ENCODE measurements around the gene STH.
"Not testable (repeated sequence)": the region's sequence is repeated elsewhere in the genome, so short reads cannot be mapped to it uniquely, and the experiment has no call there.

STH gene

GRCh38 chr17:45998987-45999899, at the start of gene STH:
STH (plus strand) TSS chr17:45999250; CDS start chr17:45999280, 30 bp downstream.
- DNase-seq (ENCODE audit: low spot score): no peak

GRCh38 chr17:45949755-45950320, 49.2 kb upstream of the STH start:
- no peak for DNase-seq (ENCODE audit: low spot score)

- DNase-seq (ENCODE audit: low spot score): no peak
These were observed 48.2 kb upstream of the STH start for GRCh38 chr17:45950888-45951287.

GRCh38 chr17:45951403-45951802, 47.6 kb upstream of the STH start:
- no peak for DNase-seq (ENCODE audit: low spot score)

GRCh38 chr17:45951941-45952340, 47.1 kb upstream of the STH start:
- no peak for DNase-seq (ENCODE audit: low spot score)

- no peak for DNase-seq (ENCODE audit: low spot score)
These were observed 46.2 kb upstream of the STH start for GRCh38 chr17:45952814-45953320.

- no peak for DNase-seq (ENCODE audit: low spot score)
These were observed 45.5 kb upstream of the STH start for GRCh38 chr17:45953561-45953960.

- no peak for DNase-seq (ENCODE audit: low spot score)
These were observed 44.1 kb upstream of the STH start for GRCh38 chr17:45954914-45955313.

GRCh38 chr17:45955326-45955725, 43.7 kb upstream of the STH start:
- DNase-seq (ENCODE audit: low spot score): no peak

GRCh38 chr17:45956090-45956489, 43.0 kb upstream of the STH start:
- no peak for DNase-seq (ENCODE audit: low spot score)

- DNase-seq (ENCODE audit: low spot score): not testable (repeated sequence)
These were observed 42.3 kb upstream of the STH start for GRCh38 chr17:45956746-45957145.

- no peak for DNase-seq (ENCODE audit: low spot score)
These were observed 40.7 kb upstream of the STH start for GRCh38 chr17:45958307-45958706.

GRCh38 chr17:45958994-45959665, 39.9 kb upstream of the STH start:
- no peak for DNase-seq (ENCODE audit: low spot score)

GRCh38 chr17:45960311-45960710, 38.7 kb upstream of the STH start:
- no peak for DNase-seq (ENCODE audit: low spot score)

GRCh38 chr17:45961206-45961605, 37.8 kb upstream of the STH start:
- no peak for DNase-seq (ENCODE audit: low spot score)

- DNase-seq (ENCODE audit: low spot score): no peak
These were observed 36.7 kb upstream of the STH start for GRCh38 chr17:45962221-45962972.

GRCh38 chr17:45963283-45963682, 35.8 kb upstream of the STH start:
- no peak for DNase-seq (ENCODE audit: low spot score)

- no peak for DNase-seq (ENCODE audit: low spot score)
These were observed 35.2 kb upstream of the STH start for GRCh38 chr17:45963889-45964288.

GRCh38 chr17:45964634-45965033, 34.4 kb upstream of the STH start:
- DNase-seq (ENCODE audit: low spot score): no peak

- no peak for DNase-seq (ENCODE audit: low spot score)
These were observed 33.2 kb upstream of the STH start for GRCh38 chr17:45965812-45966211.

- DNase-seq (ENCODE audit: low spot score): no peak
These were observed 32.3 kb upstream of the STH start for GRCh38 chr17:45966606-45967280.

Data from hematopoietic multipotent progenitor cell treated with erythropoietin and hydrocortisone succinate and interleukin-3 and kit ligand, for 15 days (in vitro differentiated cells).